H9 (cell line): ENCODE measurements around the gene KIAA1614. TPM values are rescaled to one million over a fixed set of nuclear protein-coding genes. Genes with fewer than 3 reads are reported as not detected.

Experiments used
- DNase-seq: peaks from one replicate; pipeline ENCODE4 v3.0.0-alpha.2; 2017
- H2AFZ ChIP-seq: one replicate; pipeline ENCODE4 v1.6.1; 2013; ENCODE audit warnings: mild to moderate bottlenecking, low read length, control low read depth, moderate library complexity
- H2AK5ac ChIP-seq: 2 replicates; pipeline ENCODE4 v1.6.1; 2013; ENCODE audit warnings: low read length, control low read depth, mixed read lengths; ENCODE audit not compliant: insufficient read length
- H2BK120ac ChIP-seq: one replicate; pipeline ENCODE4 v1.6.1; 2013; ENCODE audit warnings: low read depth, mild to moderate bottlenecking, low read length, control low read depth, inconsistent platforms; ENCODE audit not compliant: poor library complexity, severe bottlenecking
- H2BK12ac ChIP-seq: 2 replicates; pipeline ENCODE4 v1.6.1; 2013; ENCODE audit warnings: low read length, control low read depth, mixed read lengths, low read depth; ENCODE audit not compliant: insufficient read length
- H2BK15ac ChIP-seq: 2 replicates; pipeline ENCODE4 v1.6.1; 2013; ENCODE audit warnings: low read depth, low read length, control low read depth
- H2BK20ac ChIP-seq: one replicate; pipeline ENCODE4 v1.6.1; 2013; ENCODE audit warnings: low read depth, mild to moderate bottlenecking, low read length, control low read depth, inconsistent platforms; ENCODE audit not compliant: poor library complexity, severe bottlenecking
- H2BK5ac ChIP-seq: 2 replicates; pipeline ENCODE4 v1.6.1; 2013; ENCODE audit warnings: low read length, control low read depth, mixed read lengths; ENCODE audit not compliant: insufficient read length
- H3K14ac ChIP-seq: 2 replicates; pipeline ENCODE4 v1.6.1; 2013; ENCODE audit warnings: low read length, control low read depth; ENCODE audit not compliant: insufficient read depth
- H3K18ac ChIP-seq: 2 replicates; pipeline ENCODE4 v1.6.1; 2013; ENCODE audit warnings: low read depth, mild to moderate bottlenecking, mixed read lengths, low read length, control low read depth; ENCODE audit not compliant: insufficient read length
- H3K23ac ChIP-seq: 2 replicates; pipeline ENCODE4 v1.6.1; 2013; ENCODE audit warnings: low read length, control low read depth, mixed read lengths, low read depth; ENCODE audit not compliant: insufficient read length
- H3K23me2 ChIP-seq: 2 replicates; pipeline ENCODE4 v1.6.1; 2013; ENCODE audit warnings: low read depth, mild to moderate bottlenecking, mixed read lengths, low read length, control low read depth; ENCODE audit not compliant: insufficient read length, poor library complexity, severe bottlenecking
- H3K27ac ChIP-seq: 2 replicates; pipeline ENCODE4 v1.5.1; 2013; ENCODE audit warnings: low read length, control low read depth, mixed read lengths, low read depth; ENCODE audit not compliant: insufficient read length
- H3K27me3 ChIP-seq: 2 replicates; pipeline ENCODE4 v1.6.1; 2013; ENCODE audit warnings: low read length, control low read depth, inconsistent platforms; ENCODE audit not compliant: insufficient read depth
- H3K4ac ChIP-seq: 2 replicates; pipeline ENCODE4 v1.6.1; 2013; ENCODE audit warnings: low read depth, mild to moderate bottlenecking, control low read depth, inconsistent platforms, low read length, moderate library complexity
- H3K4me1 ChIP-seq: 2 replicates; pipeline ENCODE4 v1.6.1; 2013; ENCODE audit warnings: low read length, control low read depth, inconsistent platforms; ENCODE audit not compliant: insufficient read depth
- H3K4me2 ChIP-seq: 2 replicates; pipeline ENCODE4 v1.6.1; 2013; ENCODE audit warnings: low read length, control low read depth, mixed read lengths; ENCODE audit not compliant: insufficient read length, insufficient read depth
- H3K56ac ChIP-seq: 2 replicates; pipeline ENCODE4 v1.6.1; 2013; ENCODE audit warnings: low read depth, mild to moderate bottlenecking, mixed read lengths, low read length, control low read depth; ENCODE audit not compliant: insufficient read length
- H3K79me1 ChIP-seq: 2 replicates; pipeline ENCODE4 v1.6.1; 2013; ENCODE audit warnings: low read depth, mild to moderate bottlenecking, moderate library complexity, low read length, control low read depth, inconsistent platforms; ENCODE audit not compliant: insufficient read depth, poor library complexity, severe bottlenecking
- H3K79me2 ChIP-seq: 2 replicates; pipeline ENCODE4 v1.6.1; 2013; ENCODE audit warnings: low read length, control low read depth, inconsistent platforms; ENCODE audit not compliant: insufficient read depth
- H3K9ac ChIP-seq: 2 replicates; pipeline ENCODE4 v1.6.1; 2013; ENCODE audit warnings: low read length, control low read depth, mixed read lengths; ENCODE audit not compliant: insufficient read length; ENCODE audit errors: extremely low read depth
- H3K9me3 ChIP-seq: one replicate; pipeline ENCODE4 v1.6.1; 2013; ENCODE audit warnings: low read depth, low read length, inconsistent platforms; ENCODE audit not compliant: control insufficient read depth
- H3T11ph ChIP-seq: one replicate; pipeline ENCODE4 v1.6.1; 2013; ENCODE audit warnings: mild to moderate bottlenecking, low read length, control low read depth, inconsistent platforms
- H4K20me1 ChIP-seq: one replicate; pipeline ENCODE4 v1.6.1; 2013; ENCODE audit not compliant: control insufficient read depth, insufficient read length, insufficient read depth
- H4K5ac ChIP-seq: 2 replicates; pipeline ENCODE4 v1.6.1; 2013; ENCODE audit warnings: low read depth, mild to moderate bottlenecking, mixed read lengths, low read length, control low read depth; ENCODE audit not compliant: insufficient read length
- H4K8ac ChIP-seq: replicated peaks from 2 replicates; pipeline ENCODE4 v1.6.1; 2013; ENCODE audit warnings: low read length, control low read depth, mixed read lengths, low read depth; ENCODE audit not compliant: insufficient read length
- H4K91ac ChIP-seq: 2 replicates; pipeline ENCODE4 v1.6.1; 2013; ENCODE audit warnings: low read depth, mild to moderate bottlenecking, moderate library complexity, mixed read lengths, low read length, control low read depth; ENCODE audit not compliant: insufficient read length
- H3K27ac Mint-ChIP-seq, 3 experiments: 2 replicates in 2 of 3; 3 replicates in 1 of 3; pipeline ENCODE4 v1.8.0; 2020 to 2021; ENCODE audit warnings: mixed read lengths in 3 of 3, mild to moderate bottlenecking in 1 of 3, moderate library complexity in 1 of 3
- H3K27me3 Mint-ChIP-seq: 2 replicates; pipeline ENCODE4 v1.8.0; 2021; ENCODE audit warnings: low read depth, mild to moderate bottlenecking, moderate library complexity, mixed read lengths
- H3K36me3 Mint-ChIP-seq, 3 experiments: 2 replicates in 2 of 3; 3 replicates in 1 of 3; pipeline ENCODE4 v1.8.0; 2020 to 2021; ENCODE audit warnings: low read depth in 3 of 3, mixed read lengths in 3 of 3; ENCODE audit not compliant: insufficient read depth in 1 of 3
- H3K4me1 Mint-ChIP-seq, 2 experiments: 2 replicates each; pipeline ENCODE4 v1.8.0; 2020; ENCODE audit warnings: mixed read lengths in 2 of 2
- H3K4me3 Mint-ChIP-seq, 2 experiments: 2 replicates in 1 of 2; 3 replicates in 1 of 2; pipeline ENCODE4 v1.8.0; 2020 to 2021; ENCODE audit warnings: mild to moderate bottlenecking in 2 of 2, mixed read lengths in 2 of 2, moderate library complexity in 1 of 2
- H3K9me3 Mint-ChIP-seq, 2 experiments: 2 replicates in 1 of 2; 3 replicates in 1 of 2; pipeline ENCODE4 v1.8.0; 2020; ENCODE audit warnings: mild to moderate bottlenecking in 2 of 2, mixed read lengths in 2 of 2, moderate library complexity in 1 of 2
- CTCF ChIP-seq: fragments of 200-600 bp; sonication (generic); conservative IDR thresholded peaks from 3 replicates; pipeline ENCODE4 v1.8.0; 2021; ENCODE audit warnings: antibody characterized with exemption, mild to moderate bottlenecking
- WGBS: extraction: QIAGEN DNeasy Blood & Tissue Kit; methylation state at CpG from one replicate; pipeline ENCODE4 v1.1.7; 2013; ENCODE audit warnings: missing lambda C conversion rate, low lambda C conversion rate, mixed read lengths; ENCODE audit not compliant: insufficient read length; ENCODE audit errors: extremely low coverage; 5-methylcytosine and 5-hydroxymethylcytosine counted together
- total RNA-seq: library from RNA; stranded (reverse); gene quantifications from 2 replicates; pipeline ENCODE4 v1.2.1, GENCODE V29; 2021

The KIAA1614 gene
- total RNA-seq, 1 experiment from 2014 or later: 1.3 TPM

- Mint-ChIP-seq H3K27ac (no peak overlapping the region), H3K4me3 (no peak overlapping the region), H3K36me3 (no peaks in the 10 kb centered on the region; a peak in 1 of 7 replicates), H3K9me3 (no peaks in the 10 kb centered on the region; a peak in 1 of 5 replicates), H3K4me1 (peaks cover 14 to 25% of the 10 kb centered on the region in 2 experiments), H3K27me3 (peaks cover 5% of the 10 kb centered on the region)
- H3K4me1 ChIP-seq: peaks cover 5% of the 10 kb centered on the region; the same call in 1 of the 2 replicates
- H3K4ac ChIP-seq: no peak overlapping the region
- H2BK15ac ChIP-seq: no peak overlapping the region
- no peak overlapping the region for H3K27ac ChIP-seq
- H2BK5ac ChIP-seq: no peak overlapping the region
- no peak overlapping the region for H2BK20ac ChIP-seq
- no peak overlapping the region for H4K91ac ChIP-seq
- no peaks in the 10 kb centered on the region for H3K23me2 ChIP-seq
- H4K20me1 ChIP-seq: no peaks in the 10 kb centered on the region
- no peak overlapping the region for H2BK12ac ChIP-seq
- no peak overlapping the region for H3K4me2 ChIP-seq
- H2BK120ac ChIP-seq: no peak overlapping the region
- H3K9me3 ChIP-seq: no peaks in the 10 kb centered on the region
- no peak for DNase-seq
- H3T11ph ChIP-seq: no peak overlapping the region
- WGBS: no CpG with 5 or more reads among the region's 5 CpGs
- H2AK5ac ChIP-seq: no peak overlapping the region
- peak overlapping the region; percentile 26; the same call in 1 of the 2 replicates for H3K14ac ChIP-seq
- no peaks in the 10 kb centered on the region for H3K27me3 ChIP-seq
- no peak overlapping the region for H3K23ac ChIP-seq
- TF ChIP-seq CTCF: no peak
- H4K8ac ChIP-seq: no peak overlapping the region
- H3K9ac ChIP-seq: no peak overlapping the region
- no peaks in the 10 kb centered on the region for H3K79me1 ChIP-seq
- H3K79me2 ChIP-seq: no peaks in the 10 kb centered on the region
- no peak overlapping the region for H3K18ac ChIP-seq
- no peak overlapping the region for H2AFZ ChIP-seq
- no peak overlapping the region for H3K56ac ChIP-seq
- no peak overlapping the region for H4K5ac ChIP-seq
Observed at GRCh38 chr1:180898441-180899219, 14.1 kb upstream of the KIAA1614 start.
